Keratinocyte (primary cell): Measurements from ENCODE around the gene DTL. TPM values are rescaled to one million over a fixed set of nuclear protein-coding genes. Genes with fewer than 3 reads are reported as not detected.

ENCODE experiments used
- DNase-seq: peaks from one replicate; pipeline ENCODE4 v3.0.0-alpha.2; 2011; ENCODE audit warnings: low read depth, missing footprints, low spot score
- FAIRE-seq: peaks from 2 replicates; lab custom pipeline; 2011; peaks lifted over from hg19 to GRCh38; lab: Jason Lieb, UNC
- H2AFZ ChIP-seq: 2 replicates; pipeline ENCODE4 v1.6.0; 2012; ENCODE audit warnings: low read length, control low read depth, inconsistent platforms; ENCODE audit not compliant: control insufficient read depth
- H3K27ac ChIP-seq: 2 replicates; pipeline ENCODE4 v1.5.1; 2011; ENCODE audit warnings: low read length; ENCODE audit not compliant: control insufficient read depth, insufficient read depth
- H3K27me3 ChIP-seq: 3 replicates; pipeline ENCODE4 v1.6.0; 2011; ENCODE audit warnings: low read length; ENCODE audit not compliant: control insufficient read depth, insufficient read depth; ENCODE audit errors: extremely low read depth
- H3K36me3 ChIP-seq, 2 experiments: 2 replicates in 1 of 2; 3 replicates in 1 of 2; pipeline ENCODE4 v1.5.1; 2011; ENCODE audit warnings: low read length in 2 of 2, mild to moderate bottlenecking in 1 of 2; ENCODE audit not compliant: control insufficient read depth in 2 of 2, insufficient read depth in 2 of 2; ENCODE audit errors: extremely low read depth in 1 of 2
- H3K4me1 ChIP-seq: 3 replicates; pipeline ENCODE4 v1.5.1; 2011; ENCODE audit warnings: low read length; ENCODE audit not compliant: control insufficient read depth, insufficient read depth; ENCODE audit errors: extremely low read depth
- H3K4me2 ChIP-seq: 3 replicates; pipeline ENCODE4 v1.6.0; 2011; ENCODE audit warnings: low read depth, low read length; ENCODE audit not compliant: control insufficient read depth, insufficient read depth; ENCODE audit errors: extremely low read depth
- H3K4me3 ChIP-seq, 3 experiments: fragments of 200-600 bp in 1 of 3; sonication (generic) in 1 of 3; 2 replicates in 2 of 3; 3 replicates in 1 of 3; pipeline ENCODE4 v1.5.1; 2011 to 2016; ENCODE audit warnings: low read length in 3 of 3, mild to moderate bottlenecking in 3 of 3, control low read depth in 2 of 3, inconsistent platforms in 1 of 3, low read depth in 1 of 3, mixed read lengths in 1 of 3, mixed run types in 1 of 3, moderate library complexity in 1 of 3; ENCODE audit not compliant: control insufficient read depth in 2 of 3, insufficient read depth in 2 of 3; ENCODE audit errors: extremely low read depth in 1 of 3
- H3K79me2 ChIP-seq: 2 replicates; pipeline ENCODE4 v1.6.0; 2012; ENCODE audit warnings: low read length; ENCODE audit not compliant: control insufficient read depth, insufficient read depth
- H3K9ac ChIP-seq: 3 replicates; pipeline ENCODE4 v1.6.0; 2011; ENCODE audit warnings: low read length; ENCODE audit not compliant: control insufficient read depth, insufficient read depth; ENCODE audit errors: extremely low read depth
- H3K9me1 ChIP-seq: 3 replicates; pipeline ENCODE4 v1.6.0; 2011; ENCODE audit warnings: low read length; ENCODE audit not compliant: control insufficient read depth, insufficient read depth; ENCODE audit errors: extremely low read depth
- H3K9me3 ChIP-seq: 2 replicates; pipeline ENCODE4 v1.5.1; 2012; ENCODE audit warnings: low read depth, low read length; ENCODE audit not compliant: control insufficient read depth
- H4K20me1 ChIP-seq: 3 replicates; pipeline ENCODE4 v1.6.0; 2011; ENCODE audit warnings: low read length; ENCODE audit not compliant: control insufficient read depth, insufficient read depth; ENCODE audit errors: extremely low read depth
- EZH2 ChIP-seq: IDR thresholded peaks from one replicate; pipeline ENCODE4 v1.6.1; 2012; ENCODE audit warnings: inconsistent platforms, mild to moderate bottlenecking, low read length, moderate library complexity
- dilution Hi-C: fragments of 300-500 bp; cut with MboI; formaldehyde crosslinking; loops from one replicate; pipeline ENCODE4 v1.7.0; 2020; ENCODE audit warnings: low sequenced_read_pairs; ENCODE audit not compliant: extremely low pct_ligation_motif_present
- polyA plus RNA-seq, 5 experiments: library from polyadenylated mRNA; depleted of rRNA in 3 of 5; stranded (reverse) in 3 of 5; stranded (forward) in 1 of 5; unstranded in 1 of 5; fragments of >200 nt; gene quantifications; 1 replicate in 1 of 5; 2 replicates in 3 of 5; 3 replicates in 1 of 5; pipeline versions ENCODE4 v1.2.1 to v1.2.3, GENCODE V29; 2011 to 2012; ENCODE audit warnings: missing spikeins in 2 of 5, low read depth in 1 of 5, low replicate concordance in 1 of 5
- small RNA-seq, 3 experiments: library from RNA; depleted of rRNA; stranded (forward); fragments of <200 nt; gene quantifications; one replicate each; pipeline ENCODE3, GENCODE V24; 2012; ENCODE audit warnings: low read depth in 3 of 3, low replicate concordance in 1 of 3; ENCODE audit not compliant: insufficient read length in 3 of 3
- TF ChIP-seq, protein P1 (sequence below), 3 experiments: IDR thresholded peaks in 1 of 3; conservative IDR thresholded peaks in 1 of 3; optimal IDR thresholded peaks in 1 of 3; 2 replicates in 2 of 3; 3 replicates in 1 of 3; pipeline versions ENCODE3 to v1.5.1; 2011; ENCODE audit warnings: low read length in 3 of 3, mild to moderate bottlenecking in 3 of 3, moderate library complexity in 2 of 3, control low read depth in 1 of 3, inconsistent platforms in 1 of 3; ENCODE audit not compliant: insufficient read depth in 2 of 3; ENCODE audit errors: extremely low read depth in 1 of 3

DTL gene
- polyA plus RNA-seq, 1 donor (not counting 4 experiments of a cell fraction or from before 2014, with no cell fraction given): 9.3 TPM

DNA sequence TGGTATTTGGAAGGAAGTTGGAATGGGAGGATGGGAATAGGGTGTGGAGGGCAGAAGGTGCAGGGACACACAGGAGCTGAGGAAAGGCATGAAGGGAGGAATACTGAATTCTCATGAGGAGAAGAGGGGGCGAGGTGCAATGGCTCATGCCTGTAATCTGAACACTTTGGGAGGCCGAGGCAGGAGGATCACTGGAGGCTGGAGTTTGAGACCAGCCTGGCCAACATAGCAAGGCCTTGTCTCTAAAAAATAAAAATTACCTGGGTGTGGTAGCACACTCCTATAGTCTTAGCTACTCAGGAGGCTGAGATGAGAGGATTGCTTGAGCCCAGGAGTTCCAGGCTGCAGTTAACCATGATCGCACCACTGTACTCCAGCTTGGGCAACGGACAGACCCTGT, 117.3 kb downstream of the DTL start:
- Histone ChIP-seq H3K4me2 (no peak overlapping the region), H4K20me1 (no peaks in the 10 kb centered on the region), H3K27me3 (no peaks in the 10 kb centered on the region), H3K4me1 (peaks cover 5% of the 10 kb centered on the region), H3K9me3 (no peaks in the 10 kb centered on the region), H2AFZ (no peak overlapping the region), H3K4me3 (no peak overlapping the region), H3K27ac (no peak overlapping the region), H3K36me3 (no peaks in the 10 kb centered on the region), H3K9me1 (no peaks in the 10 kb centered on the region), H3K9ac (no peak overlapping the region), H3K79me2 (no peaks in the 10 kb centered on the region)
- FAIRE-seq: no peak
- no peak for TF ChIP-seq EZH2
- TF ChIP-seq, protein P1, sequence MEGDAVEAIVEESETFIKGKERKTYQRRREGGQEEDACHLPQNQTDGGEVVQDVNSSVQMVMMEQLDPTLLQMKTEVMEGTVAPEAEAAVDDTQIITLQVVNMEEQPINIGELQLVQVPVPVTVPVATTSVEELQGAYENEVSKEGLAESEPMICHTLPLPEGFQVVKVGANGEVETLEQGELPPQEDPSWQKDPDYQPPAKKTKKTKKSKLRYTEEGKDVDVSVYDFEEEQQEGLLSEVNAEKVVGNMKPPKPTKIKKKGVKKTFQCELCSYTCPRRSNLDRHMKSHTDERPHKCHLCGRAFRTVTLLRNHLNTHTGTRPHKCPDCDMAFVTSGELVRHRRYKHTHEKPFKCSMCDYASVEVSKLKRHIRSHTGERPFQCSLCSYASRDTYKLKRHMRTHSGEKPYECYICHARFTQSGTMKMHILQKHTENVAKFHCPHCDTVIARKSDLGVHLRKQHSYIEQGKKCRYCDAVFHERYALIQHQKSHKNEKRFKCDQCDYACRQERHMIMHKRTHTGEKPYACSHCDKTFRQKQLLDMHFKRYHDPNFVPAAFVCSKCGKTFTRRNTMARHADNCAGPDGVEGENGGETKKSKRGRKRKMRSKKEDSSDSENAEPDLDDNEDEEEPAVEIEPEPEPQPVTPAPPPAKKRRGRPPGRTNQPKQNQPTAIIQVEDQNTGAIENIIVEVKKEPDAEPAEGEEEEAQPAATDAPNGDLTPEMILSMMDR (optimal IDR thresholded peaks at IDR 0.05 in 1 of 3, IDR thresholded peaks at IDR 0.05 in 1 of 3, conservative IDR thresholded peaks at IDR 0.05 in 1 of 3; ENCODE audit: extremely low read depth in 1 of 3, insufficient read depth in 2 of 3, low read length in 3 of 3): no peak
- dilution Hi-C loops: no loop called here
- DNase-seq: no peak

- dilution Hi-C loops: no loop called here
- DNase-seq (no peak), FAIRE-seq (no peak)
- H4K20me1 ChIP-seq: no peaks in the 10 kb centered on the region
- peaks cover 5% of the 10 kb centered on the region for H3K4me1 ChIP-seq
- no peak overlapping the region for H3K4me3 ChIP-seq
- no peaks in the 10 kb centered on the region for H3K27me3 ChIP-seq
- H3K9me3 ChIP-seq: no peaks in the 10 kb centered on the region
- H3K27ac ChIP-seq: no peak overlapping the region
- no peaks in the 10 kb centered on the region for H3K79me2 ChIP-seq
- no peak overlapping the region for H2AFZ ChIP-seq
- TF ChIP-seq, protein P1 (optimal IDR thresholded peaks at IDR 0.05 in 1 of 3, IDR thresholded peaks at IDR 0.05 in 1 of 3, conservative IDR thresholded peaks at IDR 0.05 in 1 of 3; ENCODE audit: extremely low read depth in 1 of 3, insufficient read depth in 2 of 3, low read length in 3 of 3): no peak
- no peak for TF ChIP-seq EZH2
- H3K36me3 ChIP-seq: no peaks in the 10 kb centered on the region
- H3K4me2 ChIP-seq: no peak overlapping the region
- no peak overlapping the region for H3K9ac ChIP-seq
- H3K9me1 ChIP-seq: no peaks in the 10 kb centered on the region
Measured at GRCh38 chr1:212153635-212154034, 118.1 kb downstream of the DTL start.

Small RNAs within 50 kb of the gene (small RNA-seq; reads per million reads assigned to genes)
- gene MIR3122: 0 reads per million in 3 experiments
- gene RF00568: 0 reads per million in 3 experiments
- gene RN7SKP98: 0 reads per million in 3 experiments

Other genes starting within 250 kb of the DTL start
- gene LPGAT1, start 205.0 kb upstream of the DTL start, polyA plus RNA-seq: 7.4 to 14.7 TPM (median 11.2 TPM) in 3 replicates
- 20.4 to 27.2 TPM (median 20.5 TPM) in 3 replicates for gene INTS7, start 191 bp upstream of the DTL start, polyA plus RNA-seq
- 12.0 to 26.2 TPM (median 16.8 TPM) in 3 replicates for gene PPP2R5A, start 249.7 kb downstream of the DTL start, polyA plus RNA-seq